ENCODE measurements around the gene GP5.

The GP5 gene

GRCh38 chr3:194440756-194441155 lies 41.7 kb upstream of the GP5 start:
- Histone ChIP-seq H3K4me3 (replicated peaks; ENCODE audit: insufficient read depth, low read length) (no peak overlapping the region), H3K27me3 (ENCODE audit: insufficient read depth, poor library complexity, severe bottlenecking) (no peaks in the 10 kb centered on the region), H3K27ac (replicated peaks) (no peak overlapping the region)
- DNase-seq (ENCODE audit: low read depth in 1 of 2, low spot score in 1 of 2) = no peak
- TF ChIP-seq SPI1 (IDR thresholded peaks at IDR 0.05; ENCODE audit: borderline replicate concordance, low read depth) = no peak
- TF ChIP-seq GABPA (IDR thresholded peaks at IDR 0.05; ENCODE audit: low read depth) = no peak
- TF ChIP-seq CTCF (IDR thresholded peaks at IDR 0.05; ENCODE audit: insufficient read depth, low read length) = no peak
- no peak for TF ChIP-seq POLR2AphosphoS5 (IDR thresholded peaks at IDR 0.05; ENCODE audit: low read depth)
- TF ChIP-seq REST (IDR thresholded peaks at IDR 0.05; ENCODE audit: insufficient replicate concordance, low read depth) = no peak

- no peak overlapping the region for H3K27ac ChIP-seq (replicated peaks)
- no peak for DNase-seq (ENCODE audit: low read depth in 1 of 2, low spot score in 1 of 2)
- TF ChIP-seq GABPA (IDR thresholded peaks at IDR 0.05; ENCODE audit: low read depth) = no peak
- no peaks in the 10 kb centered on the region for H3K27me3 ChIP-seq (ENCODE audit: insufficient read depth, poor library complexity, severe bottlenecking)
- H3K4me3 ChIP-seq (replicated peaks; ENCODE audit: insufficient read depth, low read length) = no peak overlapping the region
Measured at GRCh38 chr3:194439881-194440550, 41.0 kb upstream of the GP5 start.

- no peak for TF ChIP-seq GABPA (IDR thresholded peaks at IDR 0.05; ENCODE audit: low read depth)
- TF ChIP-seq REST (IDR thresholded peaks at IDR 0.05; ENCODE audit: insufficient replicate concordance, low read depth) = no peak
- no peak for TF ChIP-seq POLR2AphosphoS5 (IDR thresholded peaks at IDR 0.05; ENCODE audit: low read depth)
- no peak for TF ChIP-seq SPI1 (IDR thresholded peaks at IDR 0.05; ENCODE audit: borderline replicate concordance, low read depth)
- no peak for TF ChIP-seq CTCF (IDR thresholded peaks at IDR 0.05; ENCODE audit: insufficient read depth, low read length)
- no peak overlapping the region for H3K27ac ChIP-seq (replicated peaks)
- H3K27me3 ChIP-seq (ENCODE audit: insufficient read depth, poor library complexity, severe bottlenecking) = no peaks in the 10 kb centered on the region
- H3K4me3 ChIP-seq (replicated peaks; ENCODE audit: insufficient read depth, low read length) = no peak overlapping the region
- DNase-seq (ENCODE audit: low read depth in 1 of 2, low spot score in 1 of 2) = no peak
Measured at GRCh38 chr3:194434503-194434902, 35.4 kb upstream of the GP5 start.

- no peak for DNase-seq (ENCODE audit: low read depth in 1 of 2, low spot score in 1 of 2)
- TF ChIP-seq POLR2AphosphoS5 (IDR thresholded peaks at IDR 0.05; ENCODE audit: low read depth) (no peak), GABPA (IDR thresholded peaks at IDR 0.05; ENCODE audit: low read depth) (no peak), REST (IDR thresholded peaks at IDR 0.05; ENCODE audit: insufficient replicate concordance, low read depth) (no peak), SPI1 (IDR thresholded peaks at IDR 0.05; ENCODE audit: borderline replicate concordance, low read depth) (no peak), CTCF (IDR thresholded peaks at IDR 0.05; ENCODE audit: insufficient read depth, low read length) (no peak)
- no peak overlapping the region for H3K4me3 ChIP-seq (replicated peaks; ENCODE audit: insufficient read depth, low read length)
- H3K27ac ChIP-seq (replicated peaks) = no peak overlapping the region
- no peaks in the 10 kb centered on the region for H3K27me3 ChIP-seq (ENCODE audit: insufficient read depth, poor library complexity, severe bottlenecking)
Measured at GRCh38 chr3:194431554-194431953, 32.5 kb upstream of the GP5 start.

Measured in HL-60 (cell line).